GM19463 (cell line): ENCODE measurements around the gene RORC.

ENCODE experiments used
- ATAC-seq: cut with Tn5 transposase; IDR thresholded peaks from one replicate; pipeline ENCODE4 v1.9.1; 2021; ENCODE audit warnings: mild to moderate bottlenecking, moderate library complexity; ENCODE audit not compliant: unreplicated experiment

The RORC gene

DNA sequence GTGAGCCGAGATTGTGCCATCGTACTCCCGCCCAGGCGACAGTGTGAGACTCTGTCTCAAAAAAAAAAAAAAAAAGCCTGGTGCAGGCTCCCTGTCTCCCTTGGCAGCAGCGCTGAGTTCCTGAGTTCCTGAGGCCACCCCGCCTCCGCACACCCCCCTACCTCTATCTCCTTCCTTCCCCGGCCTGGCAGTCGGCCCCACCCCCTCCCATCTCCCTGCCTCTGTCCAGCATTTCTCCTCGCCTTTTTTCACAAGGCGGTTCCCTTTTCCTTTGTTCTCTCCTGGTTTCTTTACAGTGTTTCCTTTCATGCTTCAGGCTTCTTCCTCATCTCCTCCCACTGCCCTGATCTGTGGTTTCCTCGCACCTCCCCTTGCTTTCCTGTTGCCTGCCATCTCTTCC, 2.7 kb downstream of the RORC start:
- no peak for ATAC-seq

DNA sequence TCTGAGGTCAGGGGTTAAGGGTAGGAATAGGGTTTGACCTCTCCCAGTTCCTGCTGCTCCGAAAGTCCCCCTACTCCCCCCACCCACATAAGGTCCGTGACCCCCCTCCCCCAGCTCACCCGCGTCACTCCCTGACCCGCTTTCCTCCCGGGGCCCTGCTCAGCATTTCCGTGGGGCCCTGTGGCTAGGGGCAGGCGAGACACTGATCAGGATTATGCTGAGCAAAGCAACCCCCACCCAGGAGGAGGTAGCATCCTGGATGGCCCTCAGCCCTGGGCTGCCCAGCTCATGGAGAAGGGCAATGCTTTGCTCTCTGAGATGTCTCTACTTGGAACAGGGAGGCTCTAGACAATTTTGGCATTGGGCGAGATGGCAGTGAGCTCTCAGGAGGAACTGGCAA, 3.7 kb downstream of the RORC start:
- no peak for ATAC-seq

DNA sequence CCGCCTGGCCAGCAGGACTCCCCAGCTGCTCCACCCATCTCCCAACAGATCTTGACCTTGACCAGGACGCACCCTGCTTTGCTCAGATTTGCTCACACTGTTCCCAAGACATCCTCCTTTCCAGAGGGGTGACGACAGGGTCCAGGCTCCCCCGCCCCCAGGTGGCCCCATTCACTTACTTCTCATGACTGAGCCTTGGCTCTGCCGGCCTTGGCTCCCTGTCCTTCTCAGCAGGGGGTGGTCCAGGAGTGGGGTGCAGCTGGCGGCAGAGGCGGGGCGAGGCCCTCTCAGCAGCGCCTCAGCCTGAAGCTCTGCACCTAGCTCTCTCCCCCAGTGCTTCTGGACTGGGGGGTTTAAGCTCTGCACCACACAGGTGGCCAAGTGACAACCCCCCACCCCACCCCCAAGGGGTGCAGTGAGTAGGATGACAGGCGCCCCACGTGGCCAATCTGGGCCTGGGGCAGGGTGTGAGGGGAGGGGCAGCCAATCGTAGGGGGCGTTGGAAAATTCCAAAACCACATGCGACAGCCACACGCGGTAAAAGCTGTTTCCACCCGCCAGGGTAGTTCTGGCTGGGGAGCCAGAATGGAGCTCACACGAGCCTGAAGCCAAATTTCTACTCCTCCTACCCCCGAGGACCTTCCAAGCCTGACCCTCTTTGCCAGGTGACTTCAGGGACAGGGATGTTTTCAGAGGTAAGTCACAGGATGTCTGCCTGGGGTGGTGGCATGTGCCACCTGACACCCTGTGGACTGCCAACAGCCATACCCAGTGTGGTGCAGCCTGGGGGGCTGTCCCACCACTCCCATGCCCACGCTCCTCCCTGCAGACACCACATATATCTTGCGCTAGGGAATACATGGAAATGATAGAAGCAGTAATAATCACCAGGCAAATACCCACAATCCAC, 5.6 kb downstream of the RORC start:
- no peak for ATAC-seq

DNA sequence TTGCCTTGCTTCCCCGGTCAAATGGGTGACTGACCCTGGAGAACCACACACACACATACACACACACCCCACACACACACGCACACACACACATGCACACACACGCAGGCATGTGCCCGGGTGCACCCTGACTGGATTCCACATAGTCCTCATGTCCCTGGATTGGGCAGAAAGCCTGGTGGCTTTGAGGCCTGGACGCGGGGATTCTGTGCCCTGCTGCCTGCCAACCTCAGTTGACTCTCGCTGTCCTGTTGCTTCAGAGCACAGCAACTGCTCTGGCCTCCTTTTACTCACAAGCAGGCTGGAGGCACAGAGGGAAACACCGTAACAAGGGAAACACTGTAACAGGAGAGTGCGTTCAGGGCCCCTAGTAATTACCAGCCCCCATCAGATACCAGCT, 6.4 kb downstream of the RORC start:
- no peak for ATAC-seq

DNA sequence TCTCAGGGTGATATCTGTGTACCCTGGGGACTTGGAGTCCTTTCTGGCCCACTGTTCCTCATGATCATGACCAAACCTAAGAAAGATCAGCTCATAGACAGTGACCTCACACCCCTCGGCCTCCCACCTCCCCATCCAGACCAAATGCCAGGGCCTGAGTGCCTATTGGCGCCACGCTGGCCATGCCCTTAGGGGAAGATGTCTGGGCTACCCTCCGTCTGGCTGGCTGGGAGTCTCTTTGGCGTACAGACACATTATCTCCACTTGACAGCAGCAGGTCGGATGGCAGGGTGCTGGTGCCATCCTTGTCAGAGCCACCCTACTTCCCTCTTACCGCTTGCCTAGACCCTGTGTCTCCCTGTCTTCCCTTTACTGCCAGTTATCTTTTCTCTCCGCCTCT, 8.4 kb downstream of the RORC start:
- ATAC-seq = no peak

DNA sequence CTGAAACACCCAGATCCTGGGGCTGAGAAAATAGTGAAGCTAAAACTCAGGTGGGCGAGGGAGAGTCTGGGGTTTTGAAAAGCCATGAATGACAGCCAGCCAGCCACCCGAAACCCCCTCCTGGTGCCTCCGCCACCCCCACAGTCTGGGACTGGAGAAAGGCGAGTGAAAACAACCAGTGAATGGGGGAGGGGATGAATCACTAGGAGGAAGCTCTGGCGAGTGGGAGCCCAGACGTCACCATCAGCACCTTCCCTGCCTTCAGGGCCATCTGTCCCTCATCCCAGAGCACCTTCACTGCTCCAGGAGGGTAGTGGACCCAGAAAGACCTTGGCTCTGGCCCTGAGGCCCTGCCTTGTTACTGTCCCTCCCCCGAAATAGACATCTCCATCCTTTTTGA, 9.2 kb downstream of the RORC start:
- ATAC-seq = no peak

DNA sequence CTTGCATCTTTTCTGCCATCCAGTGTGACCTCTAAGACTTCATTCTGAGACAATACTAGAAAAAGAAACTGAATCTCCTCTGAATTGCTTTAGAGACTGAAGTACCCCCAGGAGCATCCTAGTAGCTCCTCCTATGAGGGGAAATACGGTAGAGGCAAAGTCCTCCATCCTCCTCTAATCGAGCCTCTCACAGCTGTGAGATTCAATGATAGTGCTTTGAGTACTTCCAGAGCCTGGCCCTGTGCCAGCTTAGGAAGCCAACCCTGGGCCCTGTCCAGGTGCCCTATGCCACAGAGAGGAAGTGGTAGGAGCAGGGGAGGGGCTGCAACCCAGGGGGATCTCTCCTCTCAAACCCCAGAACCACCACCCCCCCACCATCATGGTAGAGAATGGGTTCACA, 10.7 kb downstream of the RORC start:
- no peak for ATAC-seq

DNA sequence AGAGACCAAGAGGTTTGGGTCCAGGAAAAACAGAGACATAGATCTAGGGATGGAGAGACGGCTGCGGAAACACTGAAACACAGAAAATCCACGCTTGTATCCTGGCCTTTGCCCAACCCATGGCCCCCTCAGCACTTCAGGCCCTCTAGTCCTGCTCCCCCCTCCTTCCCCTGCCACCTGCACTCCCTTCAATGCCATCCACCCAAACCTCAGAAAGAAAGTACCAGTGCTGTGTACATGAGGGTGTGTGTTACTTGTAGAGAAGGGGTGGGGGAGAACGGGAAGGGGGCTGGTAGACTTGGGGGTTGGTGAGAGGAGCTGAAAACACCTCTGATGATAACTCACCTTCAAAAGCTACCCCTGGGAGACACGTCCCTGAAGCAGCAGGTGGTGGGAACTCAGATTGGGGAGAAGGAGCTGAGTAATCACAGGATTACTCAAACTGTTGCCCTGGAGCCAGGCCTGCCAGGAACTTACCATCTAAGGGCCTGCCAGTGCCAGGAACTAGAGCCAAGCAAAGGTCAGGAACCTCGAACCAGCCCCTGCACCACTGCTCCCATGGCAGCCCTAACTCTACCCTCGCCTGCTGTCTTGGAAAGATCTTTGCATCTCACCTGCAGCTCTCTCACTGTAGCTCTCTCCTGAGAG, 11.5 kb downstream of the RORC start:
- ATAC-seq = no peak

DNA sequence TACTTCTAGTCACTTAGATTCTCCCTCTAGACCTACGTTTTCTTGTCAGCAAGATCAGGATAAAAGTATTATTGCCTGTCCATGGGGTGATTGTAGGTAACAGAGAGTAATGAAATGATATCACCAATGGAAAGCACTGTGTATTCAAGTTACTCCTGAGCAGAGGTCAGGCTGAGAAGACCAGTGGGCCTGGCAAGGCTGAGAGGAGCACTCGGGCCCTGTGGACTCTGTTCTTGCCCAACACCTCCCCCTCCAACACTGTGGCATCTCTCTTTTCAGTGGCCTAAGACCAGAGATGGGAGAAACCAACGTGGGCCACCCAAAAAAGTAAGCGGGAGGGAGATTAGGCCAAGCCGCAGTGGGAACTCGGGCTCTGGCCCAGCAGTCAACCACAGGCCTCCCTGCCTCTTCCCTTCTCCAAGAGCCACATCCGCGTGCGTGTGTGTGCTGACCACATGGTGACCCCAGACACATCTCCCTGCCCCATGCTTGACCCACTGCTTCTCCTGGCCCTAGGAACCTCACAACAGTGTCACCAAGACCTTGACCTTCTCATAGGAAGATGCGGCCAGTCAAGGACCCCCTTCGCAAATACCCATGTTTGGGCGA, 12.3 kb downstream of the RORC start:
- no peak for ATAC-seq

DNA sequence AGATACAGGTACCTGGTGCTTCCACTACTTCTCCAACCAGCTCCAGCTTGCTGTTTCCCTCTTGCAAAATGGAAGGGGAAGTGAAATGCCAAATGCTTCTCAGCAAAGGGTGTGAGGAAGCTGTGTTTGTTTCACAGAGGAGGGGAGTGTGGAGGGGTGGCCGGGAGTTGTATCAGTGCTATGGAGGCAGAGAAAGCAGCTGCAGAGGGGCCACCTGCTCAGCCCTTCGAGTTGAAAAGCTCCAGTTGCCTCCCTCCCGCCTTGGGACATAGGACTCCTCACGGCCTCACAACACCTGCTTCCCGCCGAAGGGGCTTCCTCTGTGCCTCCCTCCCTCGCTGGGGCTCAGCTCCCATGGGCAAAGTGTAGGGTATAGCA, 14.3 kb downstream of the RORC start:
- no peak for ATAC-seq

DNA sequence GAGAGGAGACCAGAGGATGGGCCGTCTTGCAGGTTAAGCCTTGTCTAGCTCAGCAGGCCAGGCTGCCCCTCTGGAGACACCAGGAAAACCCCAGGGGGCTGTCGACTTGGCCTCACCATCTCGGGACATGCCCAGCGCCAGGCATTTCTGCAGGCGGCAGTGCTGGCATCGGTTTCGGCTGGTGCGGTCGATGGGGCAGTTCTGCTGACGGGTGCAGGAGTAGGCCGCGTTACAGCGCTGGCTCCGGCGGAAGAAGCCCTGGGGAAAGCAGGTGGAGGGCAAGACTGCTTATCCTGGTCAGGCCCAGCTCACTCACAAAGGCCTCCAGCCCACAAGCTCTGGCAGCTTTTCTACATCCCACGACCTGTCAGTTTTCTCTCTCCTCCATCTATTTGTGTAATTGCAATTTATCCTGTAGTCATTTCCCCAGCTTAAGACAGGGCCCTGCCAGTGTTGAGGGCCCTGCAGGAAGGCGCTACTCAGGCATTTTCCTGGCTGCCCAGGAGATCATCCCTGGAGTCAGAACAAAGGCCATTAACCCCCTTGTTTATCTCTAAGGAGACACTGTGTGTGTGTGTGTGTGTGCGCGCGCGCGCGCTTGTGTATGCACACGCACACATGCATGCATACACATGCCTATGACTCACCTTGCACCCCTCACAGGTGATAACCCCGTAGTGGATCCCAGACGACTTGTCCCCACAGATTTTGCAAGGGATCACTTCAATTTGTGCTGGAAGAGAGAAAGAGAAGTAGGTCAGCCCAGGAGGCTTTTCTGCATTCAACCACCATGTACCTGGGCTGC, 14.9 kb downstream of the RORC start:
- ATAC-seq = no peak

DNA sequence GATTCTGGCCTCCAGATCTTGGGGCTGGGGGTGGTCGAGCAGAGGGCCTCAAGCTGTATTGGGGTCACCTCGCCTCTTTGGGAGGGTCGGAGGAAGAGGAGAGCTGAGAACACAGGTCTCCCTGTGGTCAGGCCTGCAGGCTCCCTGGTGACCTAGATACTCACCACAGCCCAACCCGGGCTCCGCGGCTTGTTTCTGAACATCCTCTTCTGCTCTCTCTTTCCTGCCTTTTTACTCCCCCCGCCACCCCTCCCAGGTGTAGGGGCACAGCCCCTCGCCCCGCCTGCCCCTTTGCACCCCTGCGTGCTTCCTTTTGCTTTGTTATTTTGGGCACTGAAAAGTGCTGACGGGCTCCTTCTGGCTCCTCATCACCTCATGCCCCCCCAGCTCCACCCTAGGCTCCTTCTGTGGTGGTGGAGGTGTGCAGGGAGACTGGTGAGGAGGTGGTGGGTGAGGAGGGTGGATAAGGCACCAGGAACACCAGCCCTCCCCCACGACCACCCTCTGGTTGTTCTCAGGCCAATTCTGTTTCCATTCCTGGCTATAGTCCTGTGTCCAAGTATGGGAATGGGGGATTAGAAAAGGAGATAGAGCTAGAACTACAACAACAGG, 15.8 kb downstream of the RORC start:
- ATAC-seq = no peak

DNA sequence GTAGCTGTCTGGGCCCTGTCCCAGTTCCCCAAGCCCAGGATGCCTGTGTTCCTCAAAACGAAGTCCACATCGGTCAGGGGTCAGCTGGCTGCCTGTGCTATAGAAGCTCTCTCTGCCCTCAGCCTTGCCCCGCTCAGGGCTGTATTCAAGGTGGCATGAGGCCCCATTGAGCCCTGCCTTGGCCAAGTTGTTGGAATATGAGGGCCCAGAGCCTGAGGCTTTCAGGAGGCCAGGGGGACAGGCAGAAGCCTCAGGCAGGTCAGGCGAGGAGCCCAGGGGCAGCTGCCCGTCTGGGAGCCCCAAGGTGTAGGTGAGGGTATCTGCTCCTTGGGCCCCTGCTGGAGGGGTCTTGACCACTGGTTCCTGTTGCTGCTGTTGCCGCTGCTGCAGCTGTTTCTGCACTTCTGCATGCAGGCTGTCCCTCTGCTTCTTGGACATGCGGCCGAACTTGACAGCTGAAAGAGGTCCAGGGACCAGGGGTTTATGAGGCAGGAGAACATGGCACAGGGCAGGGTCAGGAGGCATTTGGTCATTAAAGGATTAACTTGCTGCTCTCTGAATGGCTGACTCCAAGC, 16.5 kb downstream of the RORC start:
- no peak for ATAC-seq

DNA sequence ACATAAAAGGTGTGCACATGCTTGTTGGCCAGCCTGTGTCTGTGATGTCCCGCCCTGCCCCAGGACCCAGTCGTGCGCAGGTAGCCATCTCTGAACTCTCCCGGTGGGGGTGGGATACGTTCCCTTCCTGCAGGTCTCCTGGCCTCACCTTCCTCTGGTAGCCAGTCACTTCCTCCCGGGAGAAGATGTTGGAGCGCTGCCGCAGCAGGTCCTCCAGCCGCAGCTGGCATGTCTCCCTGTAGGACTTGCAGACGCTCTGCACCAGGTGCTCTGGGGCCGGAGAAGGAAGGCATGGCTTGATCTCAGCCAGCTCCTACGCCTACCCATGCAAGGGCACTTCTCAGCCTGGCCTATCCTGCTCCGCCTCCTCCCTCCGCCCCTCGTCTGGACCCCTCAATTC, 17.2 kb downstream of the RORC start:
- no peak for ATAC-seq

DNA sequence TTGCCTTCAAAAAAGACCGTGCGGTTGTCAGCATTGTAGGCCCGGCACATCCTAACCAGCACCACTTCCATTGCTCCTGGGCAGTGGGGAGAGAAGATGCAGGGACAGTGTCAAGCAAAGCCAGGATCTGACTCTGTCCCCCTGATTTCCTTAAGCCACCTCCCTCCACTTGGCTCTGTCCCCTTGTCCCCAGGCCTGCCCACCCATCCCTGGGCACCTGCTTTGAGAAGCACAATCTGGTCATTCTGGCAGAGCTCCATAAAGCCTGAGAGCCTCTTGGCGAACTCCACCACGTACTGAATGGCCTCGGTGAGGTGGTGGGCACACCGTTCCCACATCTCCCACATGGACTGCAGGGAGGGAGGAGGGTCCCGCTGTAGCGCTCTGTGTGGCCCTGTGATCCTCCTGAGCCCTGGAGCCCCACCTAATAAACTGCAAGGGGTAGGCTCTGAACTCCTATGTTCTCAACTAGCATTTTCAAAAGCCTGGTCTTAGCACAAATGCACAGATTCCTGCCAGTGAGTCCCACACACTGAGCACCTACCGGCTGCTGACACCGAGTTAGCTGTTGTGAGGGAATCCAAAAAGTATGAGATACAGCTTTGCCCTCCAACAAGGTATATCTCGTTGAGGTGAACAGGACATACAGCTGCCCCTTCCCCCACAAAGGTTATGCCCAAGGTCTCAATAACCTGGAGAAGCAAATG, 18.2 kb downstream of the RORC start:
- ATAC-seq = no peak

DNA sequence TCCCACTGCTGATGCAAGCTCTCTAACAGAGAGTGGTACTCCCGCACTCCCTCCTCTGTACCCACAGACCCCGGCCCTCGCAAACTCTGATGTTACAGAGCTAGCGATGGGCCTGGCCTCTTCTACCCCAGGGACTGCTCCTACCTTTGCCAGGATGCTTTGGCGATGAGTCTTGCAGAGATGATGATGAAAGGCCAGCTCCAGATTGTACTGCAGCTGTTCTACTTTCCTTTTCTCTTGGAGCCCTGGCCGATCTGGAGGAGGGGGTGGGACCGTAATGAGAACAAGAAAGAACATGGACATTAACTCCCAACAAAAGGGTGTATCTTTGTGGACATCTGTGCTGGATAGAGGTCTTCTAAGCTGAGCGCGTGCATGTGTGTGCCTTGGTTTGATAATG, 20.4 kb downstream of the RORC start:
- no peak for ATAC-seq

DNA sequence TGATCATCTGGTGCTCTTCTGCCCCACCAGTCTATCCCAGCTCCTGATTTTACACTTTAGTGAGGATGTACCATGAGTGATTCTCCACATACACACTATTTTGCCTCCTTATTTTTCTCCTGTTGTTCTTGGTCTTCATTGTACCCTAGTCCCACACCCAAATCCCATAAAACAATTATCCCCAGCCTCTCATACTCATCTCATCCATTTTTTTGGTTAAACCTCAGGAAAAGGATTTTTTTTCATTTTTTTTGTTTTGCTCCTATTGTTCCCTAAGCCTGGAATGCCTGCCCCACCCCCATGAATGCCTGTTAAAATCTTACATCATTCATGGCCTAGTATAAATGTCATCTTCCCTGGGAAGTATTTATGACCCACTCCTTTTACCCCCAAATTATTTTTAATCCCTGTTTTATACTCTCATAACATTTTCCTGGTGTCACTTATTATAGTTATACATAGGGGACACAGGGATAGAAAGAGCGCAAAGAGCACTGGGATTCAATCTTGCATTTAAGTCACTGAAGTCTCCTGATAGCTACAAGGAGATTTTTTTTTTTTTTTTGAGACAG, 21.5 kb downstream of the RORC start:
- no peak for ATAC-seq

DNA sequence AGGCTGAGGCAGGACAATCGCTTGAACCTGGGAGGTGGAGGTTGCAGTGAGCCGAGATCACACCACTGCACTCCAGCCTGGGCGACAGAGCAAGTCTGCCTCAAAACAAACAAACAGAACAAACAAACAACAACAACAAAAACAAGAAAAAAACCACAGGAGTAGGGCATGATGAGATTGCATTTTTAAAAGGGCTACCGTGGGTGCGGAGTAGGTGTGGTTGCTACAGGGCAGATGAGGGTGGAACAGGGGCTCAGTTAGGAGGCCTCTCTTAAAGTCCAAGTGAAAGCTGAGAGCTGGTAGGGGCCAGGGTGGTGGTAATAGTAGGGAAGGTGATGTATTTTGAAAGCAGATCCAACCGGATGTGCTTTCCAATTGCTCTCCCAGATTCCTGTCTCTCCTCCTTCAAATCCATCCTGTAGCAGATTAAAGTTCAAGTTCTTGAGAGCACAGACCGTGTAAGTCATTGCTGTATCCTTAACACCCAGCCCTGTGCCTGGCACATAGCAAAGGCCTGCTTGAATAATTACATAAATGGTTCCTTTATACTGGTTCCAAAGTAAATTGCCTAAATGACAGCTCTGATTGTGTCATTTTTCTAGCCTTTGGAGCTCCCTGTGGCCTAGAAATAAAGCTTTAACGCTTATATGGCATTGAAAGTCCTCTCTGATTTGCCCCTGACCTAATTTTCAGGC, 22.2 kb downstream of the RORC start:
- ATAC-seq = no peak

DNA sequence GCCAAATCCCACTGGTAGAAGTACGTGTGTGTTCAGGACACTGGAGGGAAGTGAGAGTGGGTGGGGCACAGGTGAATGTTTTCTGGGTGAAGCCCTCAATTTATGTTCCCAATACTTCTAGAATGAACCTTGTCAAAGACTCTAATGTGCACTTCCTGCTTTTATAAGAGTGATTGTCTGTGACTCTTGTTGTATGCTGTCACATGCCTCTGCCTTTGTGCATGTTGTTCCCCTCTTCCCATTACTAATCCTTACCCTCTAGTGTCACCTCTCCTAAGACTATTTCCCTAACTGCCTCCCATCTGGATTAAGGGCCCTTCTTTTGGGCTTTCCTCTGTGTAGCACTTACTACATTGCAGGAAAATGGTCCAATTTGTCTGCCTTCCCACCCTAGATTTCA, 23.8 kb downstream of the RORC start:
- ATAC-seq = no peak
